ENCODE measurements around the gene CACNA2D2.

DNA sequence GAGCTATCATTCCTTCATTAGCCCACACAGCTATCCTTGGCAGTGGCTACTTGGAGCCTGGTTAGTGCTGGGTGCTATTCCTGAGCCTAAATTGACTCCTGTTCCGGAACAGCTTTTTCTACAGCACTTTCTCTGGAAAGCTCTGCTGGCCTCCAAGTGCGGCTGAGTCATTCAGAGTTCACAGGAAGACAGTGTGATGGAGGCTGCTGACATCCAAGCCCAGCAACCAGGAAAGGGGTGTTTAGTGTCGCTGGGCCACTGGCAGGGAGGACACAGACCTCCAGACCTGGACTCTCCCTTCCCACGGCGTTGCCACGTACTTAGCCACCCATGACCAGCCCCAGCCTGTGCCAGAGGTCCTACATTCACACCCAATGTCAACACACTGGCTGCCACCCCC lies 28.7 kb downstream of the CACNA2D2 start:
- TF ChIP-seq, protein P1, sequence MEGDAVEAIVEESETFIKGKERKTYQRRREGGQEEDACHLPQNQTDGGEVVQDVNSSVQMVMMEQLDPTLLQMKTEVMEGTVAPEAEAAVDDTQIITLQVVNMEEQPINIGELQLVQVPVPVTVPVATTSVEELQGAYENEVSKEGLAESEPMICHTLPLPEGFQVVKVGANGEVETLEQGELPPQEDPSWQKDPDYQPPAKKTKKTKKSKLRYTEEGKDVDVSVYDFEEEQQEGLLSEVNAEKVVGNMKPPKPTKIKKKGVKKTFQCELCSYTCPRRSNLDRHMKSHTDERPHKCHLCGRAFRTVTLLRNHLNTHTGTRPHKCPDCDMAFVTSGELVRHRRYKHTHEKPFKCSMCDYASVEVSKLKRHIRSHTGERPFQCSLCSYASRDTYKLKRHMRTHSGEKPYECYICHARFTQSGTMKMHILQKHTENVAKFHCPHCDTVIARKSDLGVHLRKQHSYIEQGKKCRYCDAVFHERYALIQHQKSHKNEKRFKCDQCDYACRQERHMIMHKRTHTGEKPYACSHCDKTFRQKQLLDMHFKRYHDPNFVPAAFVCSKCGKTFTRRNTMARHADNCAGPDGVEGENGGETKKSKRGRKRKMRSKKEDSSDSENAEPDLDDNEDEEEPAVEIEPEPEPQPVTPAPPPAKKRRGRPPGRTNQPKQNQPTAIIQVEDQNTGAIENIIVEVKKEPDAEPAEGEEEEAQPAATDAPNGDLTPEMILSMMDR (IDR thresholded peaks at IDR 0.05; ENCODE audit: insufficient read depth, low read length, poor library complexity, severe bottlenecking): no peak
- TF ChIP-seq EZH2phosphoT487 (conservative IDR thresholded peaks at IDR 0.05; ENCODE audit: low read length): no peak

Data from SU-DHL-6 (cell line).